ENCODE results near the gene MACF1. TPM values are rescaled to one million over a fixed set of nuclear protein-coding genes. Genes with fewer than 3 reads are reported as not detected.
A peak's percentile ranks its signal among the peaks of the same experiment; 100 is the strongest.
"Not testable (repeated sequence)": the region's sequence is repeated elsewhere in the genome, so short reads cannot be mapped to it uniquely, and the experiment has no call there.

Gene MACF1
- total and polyA plus RNA-seq, 2 of the 13 experiments (the other 11 are each of a cell fraction or from before 2014, with no cell fraction given): 36.7 to 65.4 TPM

DNA sequence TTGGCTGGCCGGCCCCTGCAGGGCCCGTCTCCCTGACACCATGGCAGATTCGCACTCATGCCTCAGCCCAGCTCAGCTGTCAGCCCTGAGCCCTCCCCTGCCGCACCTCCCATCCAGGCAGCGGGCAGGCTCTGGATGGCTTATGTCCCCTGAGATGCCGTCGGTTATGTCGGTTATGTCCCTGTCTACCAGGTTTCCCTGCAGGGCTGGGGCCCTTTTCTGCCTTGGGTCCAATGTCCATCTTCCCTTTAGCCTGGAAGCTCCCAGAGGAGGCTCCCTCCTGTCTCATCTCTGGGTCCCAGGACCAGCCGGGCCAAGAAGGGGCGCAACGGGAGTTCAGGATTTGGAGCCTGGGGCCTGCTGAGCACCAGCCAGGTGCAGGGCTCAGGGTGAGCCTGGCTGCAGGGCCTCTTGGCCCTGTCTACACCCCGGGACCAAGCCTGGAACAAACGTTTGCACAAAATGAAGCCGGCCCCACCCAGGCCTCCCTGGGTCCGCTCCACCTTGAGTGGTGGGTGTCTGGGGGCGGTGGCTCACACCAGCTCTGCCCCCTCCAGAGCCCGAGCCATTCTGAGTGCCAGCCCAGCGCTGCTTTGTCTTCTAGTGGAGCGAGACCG, 306.2 kb downstream of the MACF1 start:
- peak overlapping the region; percentile 43 for H3K4me2 ChIP-seq (ENCODE audit: low read depth, low read length)
- H3K79me2 ChIP-seq (ENCODE audit: insufficient read depth, low read length); H3K27me3 ChIP-seq (ENCODE audit: control insufficient read depth in 1 of 2, insufficient read depth in 2 of 2, low read length in 2 of 2); in situ Hi-C loops (cut with HindIII; ENCODE audit: extremely low pct_ligation_motif_present, low pct_unique_long_range_greater_than_20kb); H4K20me1 ChIP-seq (ENCODE audit: insufficient read depth, low read length); H2AFZ ChIP-seq (ENCODE audit: low read length); H3K27ac ChIP-seq (ENCODE audit: extremely low read length, insufficient read depth, low read length); H3K9ac ChIP-seq (ENCODE audit: insufficient read depth, low read depth, low read length); H3K9me3 ChIP-seq (ENCODE audit: low read length); POLR2A ChIA-PET; intact Hi-C loops (cut with micrococcal nuclease; ENCODE audit: unreplicated experiment); H3K36me3 ChIP-seq (replicated peaks in 1 of 2; ENCODE audit: control insufficient read depth in 1 of 2, insufficient read depth in 2 of 2, low read length in 2 of 2); BruUV-seq (replicated peaks); CTCF ChIA-PET (ENCODE audit: low intra/inter-chr PET ratio, low total read pairs): not testable (repeated sequence)
- H3K4me3 ChIP-seq (replicated peaks in 1 of 3; ENCODE audit: insufficient read depth in 1 of 3, low read depth in 2 of 3, low read length in 3 of 3): peak overlapping the region in 1 of 3 experiments; percentile 10; a peak in 1 of 6 replicates
- 10% methylated on average over 9 of the region's 20 CpGs for WGBS (ENCODE audit: low lambda C conversion rate)
- peak; percentile 47 for FAIRE-seq
- peak; percentile 19 for DNase-seq (ENCODE audit: low spot score)
- peak; percentile 42 for ATAC-seq
- TF ChIP-seq HNF4A (CRISPR knock-in tag; IDR thresholded peaks at IDR 0.05) (peak; percentile 71), ZNF777 (CRISPR knock-in tag; IDR thresholded peaks at IDR 0.05) (peak; percentile 96)
- TF ChIP-seq, protein P1, sequence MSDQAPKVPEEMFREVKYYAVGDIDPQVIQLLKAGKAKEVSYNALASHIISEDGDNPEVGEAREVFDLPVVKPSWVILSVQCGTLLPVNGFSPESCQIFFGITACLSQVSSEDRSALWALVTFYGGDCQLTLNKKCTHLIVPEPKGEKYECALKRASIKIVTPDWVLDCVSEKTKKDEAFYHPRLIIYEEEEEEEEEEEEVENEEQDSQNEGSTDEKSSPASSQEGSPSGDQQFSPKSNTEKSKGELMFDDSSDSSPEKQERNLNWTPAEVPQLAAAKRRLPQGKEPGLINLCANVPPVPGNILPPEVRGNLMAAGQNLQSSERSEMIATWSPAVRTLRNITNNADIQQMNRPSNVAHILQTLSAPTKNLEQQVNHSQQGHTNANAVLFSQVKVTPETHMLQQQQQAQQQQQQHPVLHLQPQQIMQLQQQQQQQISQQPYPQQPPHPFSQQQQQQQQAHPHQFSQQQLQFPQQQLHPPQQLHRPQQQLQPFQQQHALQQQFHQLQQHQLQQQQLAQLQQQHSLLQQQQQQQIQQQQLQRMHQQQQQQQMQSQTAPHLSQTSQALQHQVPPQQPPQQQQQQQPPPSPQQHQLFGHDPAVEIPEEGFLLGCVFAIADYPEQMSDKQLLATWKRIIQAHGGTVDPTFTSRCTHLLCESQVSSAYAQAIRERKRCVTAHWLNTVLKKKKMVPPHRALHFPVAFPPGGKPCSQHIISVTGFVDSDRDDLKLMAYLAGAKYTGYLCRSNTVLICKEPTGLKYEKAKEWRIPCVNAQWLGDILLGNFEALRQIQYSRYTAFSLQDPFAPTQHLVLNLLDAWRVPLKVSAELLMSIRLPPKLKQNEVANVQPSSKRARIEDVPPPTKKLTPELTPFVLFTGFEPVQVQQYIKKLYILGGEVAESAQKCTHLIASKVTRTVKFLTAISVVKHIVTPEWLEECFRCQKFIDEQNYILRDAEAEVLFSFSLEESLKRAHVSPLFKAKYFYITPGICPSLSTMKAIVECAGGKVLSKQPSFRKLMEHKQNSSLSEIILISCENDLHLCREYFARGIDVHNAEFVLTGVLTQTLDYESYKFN (CRISPR knock-in tag; conservative IDR thresholded peaks at IDR 0.05): 0 out of 2 replicates have a peak, but pooled peaks have one; percentile 33
- peaks cover 48% of the 10 kb centered on the region for H3K4me1 ChIP-seq (ENCODE audit: insufficient read depth, low read length)

DNA sequence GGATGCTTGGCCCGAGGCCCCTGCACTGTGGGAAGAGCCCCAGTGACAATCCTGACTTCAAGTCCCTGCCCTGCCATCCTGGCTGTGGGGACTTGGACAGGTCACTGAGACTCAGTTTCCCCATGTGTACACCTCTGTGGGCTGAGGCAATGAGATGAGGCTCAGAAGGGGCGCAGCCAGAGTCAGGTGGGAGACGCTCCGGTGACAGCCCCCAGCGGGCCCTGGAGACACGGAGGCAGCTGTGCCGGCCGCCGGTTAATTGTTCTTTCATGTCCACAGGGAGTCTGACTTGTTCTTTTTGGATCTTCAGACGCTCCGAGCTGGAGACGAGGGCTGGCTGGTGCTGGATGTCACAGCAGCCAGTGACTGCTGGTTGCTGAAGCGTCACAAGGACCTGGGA, 307.0 kb downstream of the MACF1 start:
- H3K9me3 ChIP-seq (ENCODE audit: low read length); ATAC-seq; intact Hi-C loops (cut with micrococcal nuclease; ENCODE audit: unreplicated experiment); H3K27ac ChIP-seq (ENCODE audit: extremely low read length, insufficient read depth, low read length); H3K36me3 ChIP-seq (replicated peaks in 1 of 2; ENCODE audit: control insufficient read depth in 1 of 2, insufficient read depth in 2 of 2, low read length in 2 of 2); CTCF ChIA-PET (ENCODE audit: low intra/inter-chr PET ratio, low total read pairs); H3K27me3 ChIP-seq (ENCODE audit: control insufficient read depth in 1 of 2, insufficient read depth in 2 of 2, low read length in 2 of 2); DNase-seq (ENCODE audit: low spot score); BruUV-seq (replicated peaks); H3K4me3 ChIP-seq (replicated peaks in 1 of 3; ENCODE audit: insufficient read depth in 1 of 3, low read depth in 2 of 3, low read length in 3 of 3); POLR2A ChIA-PET; H3K79me2 ChIP-seq (ENCODE audit: insufficient read depth, low read length); H3K4me2 ChIP-seq (ENCODE audit: low read depth, low read length); H4K20me1 ChIP-seq (ENCODE audit: insufficient read depth, low read length); in situ Hi-C loops (cut with HindIII; ENCODE audit: extremely low pct_ligation_motif_present, low pct_unique_long_range_greater_than_20kb); FAIRE-seq; H3K9ac ChIP-seq (ENCODE audit: insufficient read depth, low read depth, low read length); H2AFZ ChIP-seq (ENCODE audit: low read length): not testable (repeated sequence)
- H3K4me1 ChIP-seq (ENCODE audit: insufficient read depth, low read length): peaks cover 40% of the 10 kb centered on the region
- WGBS (ENCODE audit: low lambda C conversion rate): no CpG with 5 or more reads among the region's 13 CpGs

DNA sequence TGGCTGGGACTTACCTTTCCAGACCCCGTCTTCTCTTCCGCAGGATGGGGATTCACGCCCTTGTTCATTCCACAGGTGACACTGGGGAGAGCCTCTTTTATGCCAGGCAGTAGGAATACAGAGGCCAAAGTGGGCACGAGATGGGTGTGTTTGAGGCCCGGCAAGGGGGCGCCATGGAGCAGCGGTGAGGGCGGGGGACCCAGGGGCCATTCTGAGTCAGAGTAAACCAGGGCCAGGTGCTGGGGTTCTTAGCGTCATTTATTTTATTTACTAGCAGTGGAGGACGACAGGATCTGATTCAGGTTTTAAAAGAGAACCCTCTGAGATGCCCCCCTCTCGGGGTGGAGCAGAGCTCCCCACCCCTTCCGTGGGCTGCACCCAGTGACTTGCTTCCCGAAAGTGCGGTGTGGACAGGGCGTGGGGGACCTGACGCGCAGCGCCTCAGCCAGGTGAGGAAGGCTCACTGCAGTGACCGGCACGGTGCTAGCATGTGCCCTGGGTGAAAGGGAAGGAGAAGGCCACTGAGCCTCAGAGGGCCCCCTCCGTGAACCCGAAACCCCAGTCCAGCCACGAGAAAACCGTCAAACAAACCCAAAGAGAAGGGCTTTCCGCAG, 307.8 kb downstream of the MACF1 start:
- H3K9me3 ChIP-seq (ENCODE audit: low read length); H3K36me3 ChIP-seq (replicated peaks in 1 of 2; ENCODE audit: control insufficient read depth in 1 of 2, insufficient read depth in 2 of 2, low read length in 2 of 2); H3K4me3 ChIP-seq (replicated peaks in 1 of 3; ENCODE audit: insufficient read depth in 1 of 3, low read depth in 2 of 3, low read length in 3 of 3); intact Hi-C loops (cut with micrococcal nuclease; ENCODE audit: unreplicated experiment); H3K9ac ChIP-seq (ENCODE audit: insufficient read depth, low read depth, low read length); H3K4me2 ChIP-seq (ENCODE audit: low read depth, low read length); DNase-seq (ENCODE audit: low spot score); POLR2A ChIA-PET; CTCF ChIA-PET (ENCODE audit: low intra/inter-chr PET ratio, low total read pairs); FAIRE-seq; H3K27me3 ChIP-seq (ENCODE audit: control insufficient read depth in 1 of 2, insufficient read depth in 2 of 2, low read length in 2 of 2); BruUV-seq (replicated peaks); H3K79me2 ChIP-seq (ENCODE audit: insufficient read depth, low read length); H4K20me1 ChIP-seq (ENCODE audit: insufficient read depth, low read length); H2AFZ ChIP-seq (ENCODE audit: low read length); H3K27ac ChIP-seq (ENCODE audit: extremely low read length, insufficient read depth, low read length); in situ Hi-C loops (cut with HindIII; ENCODE audit: extremely low pct_ligation_motif_present, low pct_unique_long_range_greater_than_20kb): not testable (repeated sequence)
- peaks cover 32% of the 10 kb centered on the region for H3K4me1 ChIP-seq (ENCODE audit: insufficient read depth, low read length)
- 63% methylated on average over 5 of the region's 25 CpGs for WGBS (ENCODE audit: low lambda C conversion rate)
- peak; percentile 44 for ATAC-seq

Data from HepG2 (cell line).